LNCAP (cell line): ENCODE measurements around the gene CATSPER3.

Experiments
- CTCF ChIP-seq: fragments of 450-650 bp; IDR thresholded peaks from 2 replicates; pipeline ENCODE4 v1.5.1; 2017; ENCODE audit warnings: mild to moderate bottlenecking

Gene CATSPER3

GRCh38 chr5:135013445-135013844, 45.7 kb downstream of the CATSPER3 start:
- TF ChIP-seq CTCF = no peak

GRCh38 chr5:135013947-135014570, 46.4 kb downstream of the CATSPER3 start:
- no peak for TF ChIP-seq CTCF

- TF ChIP-seq CTCF = no peak
Observed at GRCh38 chr5:135015942-135016341, 48.2 kb downstream of the CATSPER3 start.

GRCh38 chr5:135016861-135017290, 49.2 kb downstream of the CATSPER3 start:
- TF ChIP-seq CTCF = no peak

GRCh38 chr5:135018457-135018856, 50.8 kb downstream of the CATSPER3 start:
- TF ChIP-seq CTCF = no peak

- no peak for TF ChIP-seq CTCF
Observed at GRCh38 chr5:135019314-135019713, 51.6 kb downstream of the CATSPER3 start.

GRCh38 chr5:135020111-135020895, 52.6 kb downstream of the CATSPER3 start:
- TF ChIP-seq CTCF = no peak
